Measurements from ENCODE around the gene ATRN.

The ATRN gene

GRCh38 chr20:3652221-3652620, 181.4 kb downstream of the ATRN start:
- Mint-ChIP-seq H3K27me3 (no peaks in the 10 kb centered on the region), H3K27ac (no peak overlapping the region), H3K4me1 (ENCODE audit: low read depth) (no peaks in the 10 kb centered on the region), H3K36me3 (ENCODE audit: low read depth) (peaks cover 30% of the 10 kb centered on the region), H3K4me3 (no peak overlapping the region), H3K9me3 (no peaks in the 10 kb centered on the region)
- DNase-seq: no peak

GRCh38 chr20:3652676-3653596, 182.1 kb downstream of the ATRN start:
- no peak for DNase-seq
- H3K4me3 Mint-ChIP-seq: no peak overlapping the region

DNA sequence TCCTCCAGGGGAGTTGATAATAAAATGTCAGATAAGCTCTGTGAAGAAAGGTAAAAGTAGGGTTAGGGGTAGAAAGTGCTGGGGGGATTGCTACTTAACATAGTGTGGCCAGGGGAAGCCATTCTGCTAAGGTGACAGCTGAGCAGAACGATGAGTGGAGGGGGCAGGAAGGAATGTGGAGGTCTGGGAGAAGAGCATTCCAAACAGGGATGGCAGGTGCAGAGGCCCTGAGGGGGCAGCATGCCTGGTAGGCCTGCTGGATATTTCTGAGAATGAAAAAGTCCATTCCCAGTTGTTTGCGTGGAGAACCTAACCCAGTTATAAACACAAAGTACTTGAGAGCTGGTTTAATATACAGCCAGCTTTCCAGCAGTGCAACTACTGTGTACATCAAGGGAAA, 183.1 kb downstream of the ATRN start:
- H3K4me3 Mint-ChIP-seq: no peak overlapping the region
- H3K27me3 Mint-ChIP-seq: peaks cover 9% of the 10 kb centered on the region
- peaks cover 2% of the 10 kb centered on the region for H3K4me1 Mint-ChIP-seq (ENCODE audit: low read depth)
- H3K36me3 Mint-ChIP-seq (ENCODE audit: low read depth): peaks cover 15% of the 10 kb centered on the region
- no peaks in the 10 kb centered on the region for H3K9me3 Mint-ChIP-seq
- no peak for DNase-seq
- H3K27ac Mint-ChIP-seq: no peak overlapping the region

More at GRCh38 chr20:3652676-3653596, 182.1 kb downstream of the ATRN start:
- Mint-ChIP-seq H3K36me3 (ENCODE audit: low read depth) (peaks cover 24% of the 10 kb centered on the region), H3K27ac (no peak overlapping the region), H3K4me1 (ENCODE audit: low read depth) (no peaks in the 10 kb centered on the region), H3K27me3 (peaks cover 6% of the 10 kb centered on the region), H3K9me3 (no peaks in the 10 kb centered on the region)

GRCh38 chr20:3654326-3655130, 183.7 kb downstream of the ATRN start:
- H3K4me1 Mint-ChIP-seq (ENCODE audit: low read depth): peaks cover 4% of the 10 kb centered on the region
- H3K27ac Mint-ChIP-seq: no peak overlapping the region
- H3K36me3 Mint-ChIP-seq (ENCODE audit: low read depth): peaks cover 11% of the 10 kb centered on the region
- no peak for DNase-seq
- no peak overlapping the region for H3K4me3 Mint-ChIP-seq
- H3K27me3 Mint-ChIP-seq: peaks cover 15% of the 10 kb centered on the region
- H3K9me3 Mint-ChIP-seq: no peaks in the 10 kb centered on the region

GRCh38 chr20:3655131-3655405, 184.2 kb downstream of the ATRN start:
- Mint-ChIP-seq H3K27me3 (peaks cover 20% of the 10 kb centered on the region), H3K4me3 (no peak overlapping the region), H3K9me3 (no peaks in the 10 kb centered on the region), H3K4me1 (ENCODE audit: low read depth) (peaks cover 4% of the 10 kb centered on the region), H3K27ac (no peak overlapping the region), H3K36me3 (ENCODE audit: low read depth) (peaks cover 7% of the 10 kb centered on the region)
- DNase-seq: no peak

DNA sequence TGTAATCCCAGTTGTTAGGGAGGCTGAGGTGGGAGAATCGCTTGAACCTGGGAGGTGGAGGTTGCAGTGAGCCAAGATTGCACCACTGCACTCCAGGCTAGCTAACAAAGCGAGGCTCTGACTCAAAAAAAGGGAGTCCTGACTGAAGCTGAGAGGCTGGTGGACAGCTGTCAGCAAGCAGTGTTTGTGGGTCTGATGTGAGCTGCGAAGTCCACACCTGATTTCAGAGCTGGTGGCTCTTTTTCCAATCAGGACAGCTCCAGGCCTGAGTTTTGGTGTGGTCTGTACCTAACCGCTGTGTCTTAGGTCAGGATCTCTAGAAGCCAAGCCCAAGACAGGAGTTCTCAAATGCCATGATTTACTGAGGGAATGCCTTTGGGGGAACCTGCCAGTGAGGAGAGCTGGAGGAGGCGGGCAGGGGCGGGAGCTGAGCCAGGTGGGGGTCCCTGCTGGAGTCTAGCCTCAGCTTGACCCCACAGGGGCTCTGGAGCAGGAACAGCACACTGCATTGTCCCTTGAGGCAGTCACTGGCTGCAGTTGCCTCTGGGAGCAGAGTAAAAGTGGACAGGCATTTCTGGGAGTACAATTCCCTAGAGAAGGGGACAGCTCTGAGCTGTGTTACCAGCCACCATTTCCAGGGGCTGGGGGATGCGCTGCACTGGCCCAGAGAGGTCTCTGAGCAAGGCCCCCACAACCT, 187.3 kb downstream of the ATRN start:
- H3K4me3 Mint-ChIP-seq: no peak overlapping the region
- H3K27ac Mint-ChIP-seq: no peak overlapping the region
- peaks cover 43% of the 10 kb centered on the region for H3K27me3 Mint-ChIP-seq
- H3K4me1 Mint-ChIP-seq (ENCODE audit: low read depth): peaks cover 9% of the 10 kb centered on the region
- H3K9me3 Mint-ChIP-seq: no peaks in the 10 kb centered on the region
- DNase-seq: no peak
- no peaks in the 10 kb centered on the region for H3K36me3 Mint-ChIP-seq (ENCODE audit: low read depth)

- no peaks in the 10 kb centered on the region for H3K36me3 Mint-ChIP-seq (ENCODE audit: low read depth)
- DNase-seq: no peak
- no peaks in the 10 kb centered on the region for H3K9me3 Mint-ChIP-seq
- H3K4me3 Mint-ChIP-seq: no peak overlapping the region
- H3K4me1 Mint-ChIP-seq (ENCODE audit: low read depth): peaks cover 9% of the 10 kb centered on the region
- peaks cover 47% of the 10 kb centered on the region for H3K27me3 Mint-ChIP-seq
- no peak overlapping the region for H3K27ac Mint-ChIP-seq
Measured at GRCh38 chr20:3658716-3659491, 188.1 kb downstream of the ATRN start.

GRCh38 chr20:3659492-3660261, 188.9 kb downstream of the ATRN start:
- Mint-ChIP-seq H3K27ac (no peak overlapping the region), H3K9me3 (no peaks in the 10 kb centered on the region), H3K4me3 (no peak overlapping the region), H3K4me1 (ENCODE audit: low read depth) (peaks cover 9% of the 10 kb centered on the region), H3K36me3 (ENCODE audit: low read depth) (no peaks in the 10 kb centered on the region), H3K27me3 (peaks cover 47% of the 10 kb centered on the region)
- no peak for DNase-seq

GRCh38 chr20:3660262-3661059, 189.6 kb downstream of the ATRN start:
- H3K27ac Mint-ChIP-seq: no peak overlapping the region
- no peak for DNase-seq
- H3K36me3 Mint-ChIP-seq (ENCODE audit: low read depth): no peaks in the 10 kb centered on the region
- H3K27me3 Mint-ChIP-seq: peaks cover 47% of the 10 kb centered on the region
- peaks cover 9% of the 10 kb centered on the region for H3K4me1 Mint-ChIP-seq (ENCODE audit: low read depth)
- no peak overlapping the region for H3K4me3 Mint-ChIP-seq
- no peaks in the 10 kb centered on the region for H3K9me3 Mint-ChIP-seq

- DNase-seq: no peak
- H3K4me1 Mint-ChIP-seq (ENCODE audit: low read depth): peaks cover 15% of the 10 kb centered on the region
- no peak overlapping the region for H3K27ac Mint-ChIP-seq
- H3K9me3 Mint-ChIP-seq: no peaks in the 10 kb centered on the region
- H3K36me3 Mint-ChIP-seq (ENCODE audit: low read depth): no peaks in the 10 kb centered on the region
- peaks cover 47% of the 10 kb centered on the region for H3K27me3 Mint-ChIP-seq
- no peak overlapping the region for H3K4me3 Mint-ChIP-seq
Measured at GRCh38 chr20:3661060-3661813, 190.4 kb downstream of the ATRN start.

GRCh38 chr20:3661814-3662665, 191.2 kb downstream of the ATRN start:
- H3K27me3 Mint-ChIP-seq: peaks cover 47% of the 10 kb centered on the region
- H3K9me3 Mint-ChIP-seq: no peaks in the 10 kb centered on the region
- H3K27ac Mint-ChIP-seq: no peak overlapping the region
- DNase-seq: no peak
- H3K36me3 Mint-ChIP-seq (ENCODE audit: low read depth): no peaks in the 10 kb centered on the region
- peaks cover 20% of the 10 kb centered on the region for H3K4me1 Mint-ChIP-seq (ENCODE audit: low read depth)
- H3K4me3 Mint-ChIP-seq: no peak overlapping the region
